Measurements from ENCODE around the gene ECEL1.

GRCh38 chr2:232463701-232464543 lies 23.7 kb downstream of the ECEL1 start:
- TF ChIP-seq POLR2A (IDR thresholded peaks at IDR 0.05) (no peak), CTCF (IDR thresholded peaks at IDR 0.05) (no peak)
